Measurements from ENCODE around the gene CACNA2D3. TPM values are rescaled to one million over a fixed set of nuclear protein-coding genes. Genes with fewer than 3 reads are reported as not detected.

Gene CACNA2D3
- total RNA-seq, 1 experiment from 2014 or later, result 0.59 TPM

DNA sequence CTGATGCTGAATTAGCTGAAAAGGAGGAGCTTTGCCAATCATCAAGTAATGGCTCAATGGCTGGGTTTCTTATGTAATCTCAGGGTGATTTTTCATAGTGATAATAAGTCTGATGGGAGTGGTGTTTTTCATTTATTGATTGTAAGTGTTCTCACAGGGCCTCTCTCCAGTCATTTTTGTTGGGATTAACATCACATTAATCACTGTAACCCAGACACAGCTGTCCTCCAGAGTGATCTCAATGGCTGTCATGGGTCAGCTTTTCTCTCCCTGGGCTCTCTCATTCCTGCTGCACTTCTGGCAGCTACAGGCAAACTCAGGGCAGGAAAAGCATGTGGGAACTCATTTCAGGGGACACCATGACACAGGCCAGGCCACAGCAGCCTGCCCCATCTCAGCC is 642.6 kb downstream of the CACNA2D3 start:
- TF ChIP-seq, protein P1, sequence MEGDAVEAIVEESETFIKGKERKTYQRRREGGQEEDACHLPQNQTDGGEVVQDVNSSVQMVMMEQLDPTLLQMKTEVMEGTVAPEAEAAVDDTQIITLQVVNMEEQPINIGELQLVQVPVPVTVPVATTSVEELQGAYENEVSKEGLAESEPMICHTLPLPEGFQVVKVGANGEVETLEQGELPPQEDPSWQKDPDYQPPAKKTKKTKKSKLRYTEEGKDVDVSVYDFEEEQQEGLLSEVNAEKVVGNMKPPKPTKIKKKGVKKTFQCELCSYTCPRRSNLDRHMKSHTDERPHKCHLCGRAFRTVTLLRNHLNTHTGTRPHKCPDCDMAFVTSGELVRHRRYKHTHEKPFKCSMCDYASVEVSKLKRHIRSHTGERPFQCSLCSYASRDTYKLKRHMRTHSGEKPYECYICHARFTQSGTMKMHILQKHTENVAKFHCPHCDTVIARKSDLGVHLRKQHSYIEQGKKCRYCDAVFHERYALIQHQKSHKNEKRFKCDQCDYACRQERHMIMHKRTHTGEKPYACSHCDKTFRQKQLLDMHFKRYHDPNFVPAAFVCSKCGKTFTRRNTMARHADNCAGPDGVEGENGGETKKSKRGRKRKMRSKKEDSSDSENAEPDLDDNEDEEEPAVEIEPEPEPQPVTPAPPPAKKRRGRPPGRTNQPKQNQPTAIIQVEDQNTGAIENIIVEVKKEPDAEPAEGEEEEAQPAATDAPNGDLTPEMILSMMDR (conservative IDR thresholded peaks at IDR 0.05), result no peak
- no peak for TF ChIP-seq EZH2 (IDR thresholded peaks at IDR 0.05; ENCODE audit: low read depth)
- intact Hi-C loops (cut with micrococcal nuclease; ENCODE audit: unreplicated experiment), result no loop called here

GRCh38 chr3:54771050-54771449 is 648.7 kb downstream of the CACNA2D3 start:
- H3K4me3 ChIP-seq, result no peak overlapping the region
- no peak for TF ChIP-seq EZH2 (IDR thresholded peaks at IDR 0.05; ENCODE audit: low read depth)
- TF ChIP-seq, protein P1 (conservative IDR thresholded peaks at IDR 0.05), result no peak
- H3K79me2 ChIP-seq (ENCODE audit: low read depth), result no peaks in the 10 kb centered on the region
- intact Hi-C loops (cut with micrococcal nuclease; ENCODE audit: unreplicated experiment), result no loop called here
- no peak for DNase-seq
- no TSS peak for BruUV-seq (replicated peaks)
- no peaks in the 10 kb centered on the region for H3K36me3 ChIP-seq (ENCODE audit: low read depth)
- POLR2A ChIA-PET (ENCODE audit: unreplicated experiment), result no interaction called here
- H3K4me1 ChIP-seq (replicated peaks; ENCODE audit: insufficient read depth), result no peaks in the 10 kb centered on the region
- no peak overlapping the region for H3K27ac ChIP-seq
- no peaks in the 10 kb centered on the region for H3K9me2 ChIP-seq (ENCODE audit: insufficient read depth)
- no peaks in the 10 kb centered on the region for H3K9me3 ChIP-seq (ENCODE audit: insufficient read depth, low read depth)
- H3K4me2 ChIP-seq, result no peak overlapping the region
- no peaks in the 10 kb centered on the region for H3F3A ChIP-seq (ENCODE audit: insufficient read depth, low read depth)
- H3K27me3 ChIP-seq (ENCODE audit: insufficient read depth, low read depth), result peaks cover 62% of the 10 kb centered on the region
- H2AFZ ChIP-seq, result no peak overlapping the region
- CTCF ChIA-PET, result no interaction called here
- no peaks in the 10 kb centered on the region for H4K20me1 ChIP-seq (ENCODE audit: insufficient read depth)

More for the DNA sequence above, 642.6 kb downstream of the CACNA2D3 start:
- Histone ChIP-seq H3K27me3 (ENCODE audit: insufficient read depth, low read depth) (peaks cover 29% of the 10 kb centered on the region), H3K27ac (no peak overlapping the region), H3K4me3 (no peak overlapping the region), H3K9me2 (ENCODE audit: insufficient read depth) (no peaks in the 10 kb centered on the region), H3K4me1 (replicated peaks; ENCODE audit: insufficient read depth) (no peaks in the 10 kb centered on the region), H3K36me3 (ENCODE audit: low read depth) (no peaks in the 10 kb centered on the region), H4K20me1 (ENCODE audit: insufficient read depth) (no peaks in the 10 kb centered on the region), H2AFZ (no peak overlapping the region), H3K79me2 (ENCODE audit: low read depth) (no peaks in the 10 kb centered on the region), H3F3A (ENCODE audit: insufficient read depth, low read depth) (no peaks in the 10 kb centered on the region), H3K9me3 (ENCODE audit: insufficient read depth, low read depth) (no peaks in the 10 kb centered on the region), H3K4me2 (no peak overlapping the region)
- ChIA-PET CTCF (interaction anchor here (0.7 kb wide), 1 partner anchor 960 kb away, joined by 3 read pairs; no protein-coding TSS in a partner anchor), POLR2A (ENCODE audit: unreplicated experiment) (no interaction called here)
- no TSS peak for BruUV-seq (replicated peaks)
- no peak for DNase-seq

- Histone ChIP-seq H3K4me2 (no peak overlapping the region), H3K4me1 (replicated peaks; ENCODE audit: insufficient read depth) (no peaks in the 10 kb centered on the region), H3K36me3 (ENCODE audit: low read depth) (no peaks in the 10 kb centered on the region), H3K9me2 (ENCODE audit: insufficient read depth) (no peaks in the 10 kb centered on the region), H3K4me3 (no peak overlapping the region), H3K27me3 (ENCODE audit: insufficient read depth, low read depth) (peaks cover 64% of the 10 kb centered on the region), H3K9me3 (ENCODE audit: insufficient read depth, low read depth) (no peaks in the 10 kb centered on the region), H2AFZ (no peak overlapping the region), H4K20me1 (ENCODE audit: insufficient read depth) (no peaks in the 10 kb centered on the region), H3K27ac (no peak overlapping the region), H3F3A (ENCODE audit: insufficient read depth, low read depth) (no peaks in the 10 kb centered on the region), H3K79me2 (ENCODE audit: low read depth) (no peaks in the 10 kb centered on the region)
- DNase-seq, result no peak
- intact Hi-C loops (cut with micrococcal nuclease; ENCODE audit: unreplicated experiment), result no loop called here
- TF ChIP-seq EZH2 (IDR thresholded peaks at IDR 0.05; ENCODE audit: low read depth), result no peak
- TF ChIP-seq, protein P1 (conservative IDR thresholded peaks at IDR 0.05), result no peak
- no TSS peak for BruUV-seq (replicated peaks)
- ChIA-PET CTCF (no interaction called here), POLR2A (ENCODE audit: unreplicated experiment) (no interaction called here)
These were observed 649.7 kb downstream of the CACNA2D3 start for GRCh38 chr3:54772051-54772450.

Data from PC-9 (cell line).